Germinal center (tissue), 1 donor: ENCODE measurements around the gene DVL2.

Experiments
- DNase-seq: peaks from one replicate; pipeline ENCODE4 v3.0.0; 2012; ENCODE audit warnings: mixed read lengths, low spot score

DVL2 gene

DNA sequence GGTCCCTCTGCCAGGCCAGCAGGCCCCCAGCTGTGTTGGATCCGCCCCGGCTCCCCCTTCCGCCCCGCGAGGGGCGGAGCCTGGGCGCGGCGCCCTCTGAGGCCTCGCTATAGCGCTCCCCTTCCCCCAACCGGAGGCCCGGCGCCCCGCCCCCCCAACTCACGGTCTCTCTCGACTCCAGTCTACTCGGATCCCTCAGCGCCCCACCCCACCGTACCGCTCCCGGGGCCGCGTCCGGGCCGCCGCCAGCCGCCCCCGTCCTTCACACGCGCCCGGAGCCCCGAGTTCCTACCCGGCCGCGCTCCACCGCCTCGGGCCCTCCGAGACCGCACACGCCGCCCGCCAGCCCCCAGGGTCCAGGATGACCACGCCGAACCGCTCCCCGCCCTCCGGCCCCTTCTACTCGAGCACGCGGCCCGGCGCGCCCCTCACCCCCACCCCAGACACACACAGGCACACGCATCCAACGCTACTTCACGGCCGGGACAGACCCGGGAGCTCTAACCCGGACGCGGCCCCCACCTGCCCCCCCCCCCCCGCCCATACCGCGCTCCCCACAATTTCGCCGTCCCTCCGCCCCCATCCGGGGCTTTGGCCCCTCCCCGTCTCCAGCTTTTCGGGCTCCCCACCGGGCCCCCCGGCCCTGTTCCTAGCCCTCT, 3.6 kb upstream of the DVL2 start:
- peak; percentile 87 for DNase-seq

DNA sequence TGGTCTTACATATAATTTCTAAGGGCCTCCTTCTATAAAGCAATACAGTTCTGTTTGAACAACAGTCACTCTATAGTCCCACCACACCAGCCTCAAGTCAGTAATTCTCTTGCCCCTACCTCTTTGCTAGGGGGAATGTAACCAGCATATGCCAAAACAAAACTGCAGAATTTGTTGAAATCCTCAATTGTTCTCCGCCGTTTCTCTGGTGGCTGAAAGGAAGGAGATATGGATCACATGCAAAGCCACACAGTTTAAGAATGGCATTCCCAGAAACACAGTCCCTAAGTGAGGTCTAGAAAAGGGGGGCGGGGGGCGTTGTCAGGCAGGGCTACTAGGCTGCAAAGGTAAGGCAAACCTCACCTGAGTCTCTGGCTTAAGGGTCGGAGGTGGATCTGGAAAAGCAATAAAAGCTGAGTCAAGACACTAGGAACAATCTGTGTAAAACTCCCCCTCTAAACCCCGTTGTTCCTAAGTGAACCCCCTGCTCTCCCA, 3.0 kb upstream of the DVL2 start:
- DNase-seq: no peak

DNA sequence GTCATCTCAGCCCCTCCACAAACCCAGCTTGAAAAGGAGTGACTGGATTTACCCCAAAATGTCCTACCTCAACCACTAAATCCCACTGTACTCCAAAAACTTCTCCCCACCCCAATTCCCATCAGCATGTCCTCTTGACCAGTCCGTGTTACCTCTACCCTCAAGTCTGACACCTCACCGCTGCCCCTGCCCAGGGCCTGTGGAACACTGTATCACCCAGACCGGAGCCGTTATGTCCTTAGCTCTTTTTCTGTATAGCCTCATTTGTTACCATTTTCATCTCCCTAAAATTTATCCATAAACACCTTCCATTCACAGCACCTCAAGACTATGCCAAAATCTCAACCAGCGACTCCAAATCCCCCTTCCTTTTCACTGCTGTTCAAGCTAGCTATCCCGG, 2.5 kb upstream of the DVL2 start:
- DNase-seq: no peak

DNA sequence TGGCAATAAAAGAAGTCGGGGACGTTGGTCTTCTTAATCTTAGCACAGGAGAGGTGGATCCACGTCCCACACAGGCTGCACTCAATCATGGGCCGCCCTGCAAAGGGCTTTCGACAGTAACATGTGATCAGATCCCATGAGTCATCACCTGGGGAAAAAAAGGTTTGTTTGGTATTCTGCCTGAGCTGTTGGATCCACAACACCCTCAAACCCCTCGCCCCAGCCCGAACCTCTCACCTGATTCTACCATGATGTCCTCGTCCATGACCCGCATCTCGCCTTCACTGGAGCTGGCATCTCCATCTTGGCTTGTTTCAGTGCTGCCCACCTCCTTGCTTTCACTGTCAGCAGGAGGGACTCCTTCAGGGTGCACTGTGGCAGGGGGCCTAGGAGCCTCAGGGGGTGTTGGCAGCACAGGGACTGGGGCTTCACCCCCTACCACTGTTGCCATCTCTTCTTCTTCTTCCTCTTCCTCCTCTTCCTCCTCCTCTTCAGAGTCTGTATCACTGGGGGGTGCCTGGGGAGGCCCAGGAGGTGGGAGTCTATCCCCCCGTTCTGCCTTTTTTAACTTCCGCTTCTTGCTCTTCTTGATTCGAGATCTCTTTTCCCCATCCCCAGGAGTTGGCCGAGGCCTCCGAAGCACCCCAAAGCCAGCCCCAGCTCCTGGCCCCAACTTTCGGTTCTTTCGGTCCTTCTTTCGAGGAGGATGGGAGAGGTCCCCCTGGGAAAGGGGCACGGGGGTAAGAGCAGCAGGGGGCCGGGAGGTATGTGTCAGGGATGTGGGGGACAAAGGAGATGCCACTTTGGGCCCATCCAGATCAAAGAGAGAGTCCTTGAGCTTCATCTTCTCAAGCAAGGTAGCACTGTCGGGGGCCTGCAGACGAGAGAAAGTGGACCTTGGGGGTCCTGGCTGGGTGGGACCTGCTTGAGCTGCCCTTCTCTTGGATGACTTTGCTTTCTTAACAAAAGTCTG, 1.7 kb upstream of the DVL2 start:
- DNase-seq: no peak

DNA sequence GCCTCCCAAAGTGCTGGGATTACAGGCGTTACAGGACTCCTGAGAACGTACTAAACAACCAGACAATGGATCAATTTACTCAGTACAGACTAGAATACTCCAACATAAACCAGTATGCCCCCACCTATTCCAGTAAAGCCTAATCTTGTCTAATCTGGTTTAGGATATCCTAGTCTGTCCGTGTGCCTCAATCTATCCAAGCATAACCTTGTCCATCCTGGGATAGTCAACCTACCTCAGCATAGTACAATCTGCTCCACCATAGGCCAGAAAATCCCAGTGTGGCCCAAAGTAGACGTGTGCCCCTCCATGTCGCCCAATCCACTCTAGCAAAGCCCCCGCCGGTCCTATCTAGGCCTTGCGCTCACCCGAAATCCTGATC, 625 bp downstream of the DVL2 start:
- DNase-seq: no peak

DNA sequence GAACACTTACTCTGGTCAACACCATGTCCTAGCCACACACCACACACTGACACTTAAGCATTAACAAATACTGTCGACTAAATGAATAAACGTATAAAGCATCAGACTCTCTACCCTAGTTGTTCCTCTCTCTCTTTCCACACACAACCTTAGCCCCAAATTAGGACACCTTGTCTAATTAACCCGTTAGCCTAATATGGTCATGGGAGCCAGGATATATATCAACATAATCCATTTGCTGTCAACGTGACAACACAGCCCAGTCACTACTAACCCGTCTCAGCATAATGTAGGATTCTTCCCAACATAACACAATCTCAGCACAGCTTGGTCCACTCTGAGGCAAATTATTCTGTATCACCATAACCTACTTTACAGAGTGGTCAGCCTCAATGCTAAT, 2.2 kb downstream of the DVL2 start:
- no peak for DNase-seq

DNA sequence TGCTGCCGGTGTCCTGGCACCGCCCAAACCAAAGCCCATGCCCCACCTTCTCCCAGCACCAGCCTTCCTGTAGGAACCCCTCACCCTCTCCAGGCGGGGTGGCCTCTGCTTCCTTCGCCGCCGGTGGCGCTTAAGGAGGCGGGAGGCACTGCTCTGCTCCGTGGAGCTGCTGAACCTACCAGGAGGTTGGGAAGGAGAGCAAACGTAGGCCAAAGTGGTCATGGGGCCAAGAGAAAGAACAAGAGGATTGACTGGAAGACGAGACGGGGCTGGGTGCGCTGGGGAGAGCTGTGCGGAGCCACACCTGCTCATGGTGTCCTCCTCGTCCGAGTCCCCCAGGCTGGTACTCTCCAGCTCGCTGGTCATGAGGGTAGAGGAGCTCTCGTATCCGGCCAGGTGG, 4.8 kb downstream of the DVL2 start:
- no peak for DNase-seq

DNA sequence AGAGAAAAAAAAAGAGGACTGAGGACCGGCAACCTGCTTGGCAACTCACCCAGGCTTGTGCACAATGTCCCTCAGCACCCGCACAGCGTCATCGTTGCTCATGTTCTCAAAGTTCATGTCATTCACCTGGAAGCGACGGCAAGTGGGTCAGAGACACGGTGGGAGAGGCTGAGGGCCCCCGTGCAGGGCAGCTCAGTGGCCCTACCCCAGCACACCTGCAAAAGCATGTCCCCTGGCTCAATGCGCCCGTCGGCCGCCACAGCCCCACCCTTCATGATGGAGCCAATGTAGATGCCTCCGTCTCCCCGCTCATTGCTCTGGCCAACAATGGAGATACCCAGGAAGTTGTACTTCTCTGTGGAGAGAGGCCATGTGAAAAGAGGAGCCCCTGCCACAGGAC, 5.4 kb downstream of the DVL2 start:
- no peak for DNase-seq

DNA sequence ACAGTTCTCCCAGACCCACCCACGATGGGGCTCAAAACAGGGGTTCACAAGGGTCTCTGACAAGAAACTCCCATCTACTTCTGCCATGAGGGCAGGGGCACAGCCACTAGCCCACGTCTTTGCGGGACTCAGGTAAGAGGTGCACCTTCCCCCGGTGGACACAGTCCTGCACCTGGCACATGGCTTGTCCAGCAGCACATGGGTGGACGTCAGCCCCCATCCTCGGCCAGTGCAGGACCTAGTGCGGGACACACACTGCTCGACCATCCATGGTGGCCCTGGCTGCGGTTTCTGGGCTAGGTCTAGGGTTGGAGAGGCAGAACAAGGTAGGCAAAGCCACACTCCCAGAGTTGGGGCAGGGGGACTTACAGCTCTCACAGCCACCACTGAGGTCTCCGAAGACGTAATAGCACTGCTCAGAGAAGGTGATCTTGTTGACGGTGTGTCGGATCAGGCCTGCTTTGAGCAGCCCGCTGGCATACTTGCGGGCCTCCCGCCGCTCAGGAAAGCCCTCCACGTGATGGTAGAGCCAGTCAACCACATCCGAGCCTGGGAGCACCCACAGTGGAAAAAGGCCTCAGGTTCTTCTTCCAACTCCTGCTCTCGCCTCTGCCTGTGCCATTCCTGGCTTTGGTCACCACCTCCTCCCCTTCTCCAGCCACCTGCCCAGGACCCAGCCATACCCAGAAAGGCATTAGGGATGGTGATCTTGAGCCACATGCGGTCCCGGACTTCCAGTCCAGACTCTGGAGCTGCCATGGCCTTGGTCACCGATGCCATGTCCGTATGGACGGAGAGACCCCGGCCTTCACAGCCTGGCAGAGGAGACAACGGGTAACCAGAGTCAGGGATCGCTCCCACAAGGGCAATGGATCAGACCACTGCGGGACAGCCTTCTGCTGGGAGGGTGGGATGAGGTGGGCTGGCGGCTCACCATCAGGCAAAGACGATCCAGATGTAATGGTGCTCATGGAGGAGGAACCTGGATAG, 7.3 kb downstream of the DVL2 start:
- DNase-seq: no peak

DNA sequence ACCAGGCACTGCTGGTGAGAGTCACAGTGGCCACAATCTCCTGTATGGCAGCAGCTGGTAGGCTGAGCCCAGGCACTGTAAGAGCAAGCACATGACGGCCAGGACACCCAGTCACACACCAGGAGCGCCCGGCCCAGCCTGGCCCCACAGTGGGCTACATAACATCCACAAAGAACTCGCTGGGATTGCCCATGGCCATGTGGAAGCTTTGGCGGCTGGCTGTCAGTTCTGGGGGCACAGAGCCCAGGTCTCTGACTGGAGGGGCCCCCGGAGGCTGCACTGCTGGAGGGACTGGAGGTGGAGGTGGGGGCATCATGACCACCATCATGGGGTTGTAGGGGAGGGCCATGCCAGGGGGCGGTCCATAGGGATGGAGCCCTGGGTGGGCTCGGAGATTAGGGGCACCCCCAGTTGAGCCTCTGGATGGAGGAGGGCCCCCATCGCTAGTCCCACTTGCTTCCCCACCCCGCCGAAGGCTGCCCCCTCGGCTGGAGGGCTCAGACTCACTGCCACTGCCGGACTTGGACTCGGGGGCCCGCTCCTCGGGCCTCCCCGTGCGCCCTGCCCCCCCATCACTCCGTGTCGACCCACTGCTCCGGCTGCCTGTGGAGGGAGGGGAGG, 8.5 kb downstream of the DVL2 start:
- DNase-seq: no peak

DNA sequence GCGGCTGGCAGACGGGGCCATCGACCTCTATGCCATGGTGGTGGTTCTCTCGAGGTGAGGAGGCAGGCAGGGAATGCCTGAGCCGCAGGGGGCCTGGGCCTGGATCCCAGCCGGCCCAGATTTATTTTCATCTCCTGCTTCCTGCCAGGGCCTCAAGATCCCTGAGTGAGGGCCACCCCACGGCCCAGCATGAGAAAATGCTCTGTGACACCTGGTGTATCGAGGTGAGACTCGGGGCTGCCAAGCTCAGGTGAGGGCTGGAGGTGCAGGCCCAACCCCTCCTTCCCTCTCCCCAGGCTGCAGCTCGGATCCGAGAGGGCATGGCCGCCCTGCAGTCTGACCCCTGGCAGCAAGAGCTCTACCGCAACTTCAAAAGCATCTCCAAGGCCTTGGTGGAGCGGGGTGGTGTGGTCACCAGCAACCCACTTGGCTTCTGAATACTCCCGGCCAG, 9.6 kb downstream of the DVL2 start:
- DNase-seq: no peak

DNA sequence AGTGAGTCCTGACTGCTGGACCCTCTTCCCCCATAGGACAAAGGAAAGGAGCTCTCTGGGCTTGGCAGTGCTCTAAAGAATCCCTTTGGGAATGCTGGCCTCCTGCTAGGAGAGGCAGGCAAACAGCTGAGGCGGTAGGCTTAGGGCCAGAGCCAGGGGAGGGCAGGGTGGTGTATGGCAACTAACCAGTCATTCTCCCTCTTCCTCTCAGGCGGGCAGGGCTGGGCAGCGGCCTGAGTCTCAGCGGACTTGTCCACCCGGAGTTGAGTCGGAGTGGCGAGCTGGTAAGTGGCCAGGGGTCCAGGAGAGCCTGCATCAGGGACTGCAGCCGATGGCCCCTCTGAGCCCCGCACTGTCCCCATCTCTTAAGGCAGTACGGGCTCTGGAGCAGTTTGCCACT, 10.2 kb downstream of the DVL2 start:
- no peak for DNase-seq

DNA sequence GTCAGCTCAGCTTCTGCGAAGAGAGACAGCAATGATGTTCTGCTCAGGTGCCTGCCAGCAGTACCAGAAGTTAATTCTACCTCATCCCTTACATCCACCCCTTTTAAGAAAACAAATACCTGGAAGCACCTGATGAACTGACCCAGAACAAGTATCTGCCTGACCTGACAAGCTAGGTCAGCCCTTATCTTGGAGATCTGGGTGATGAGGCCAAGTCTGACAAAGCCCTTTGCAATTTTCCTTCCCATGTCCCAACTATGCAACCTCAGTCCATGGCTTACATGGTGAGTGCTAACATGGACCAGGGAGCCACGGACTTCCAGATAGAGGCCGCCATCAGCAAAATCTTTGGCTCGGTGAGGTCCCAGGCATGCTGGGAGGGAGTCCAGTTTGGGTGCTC, 10.9 kb downstream of the DVL2 start:
- no peak for DNase-seq

DNA sequence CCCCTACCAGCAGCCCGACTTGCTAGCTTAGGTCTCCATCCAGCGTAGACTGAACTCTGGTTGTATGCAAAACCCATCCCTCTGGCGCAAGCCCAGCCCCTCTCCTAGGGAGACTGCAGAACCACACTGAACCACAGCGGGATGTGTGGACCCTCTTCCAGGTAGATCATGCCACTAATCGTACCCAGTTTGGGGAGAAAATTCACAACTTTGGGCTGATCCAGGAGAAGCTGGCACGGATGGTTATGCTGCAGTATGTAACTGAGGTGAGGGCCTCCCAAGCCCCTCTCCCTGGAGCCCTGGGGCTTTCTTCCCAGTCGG, 11.4 kb downstream of the DVL2 start:
- DNase-seq: no peak

DNA sequence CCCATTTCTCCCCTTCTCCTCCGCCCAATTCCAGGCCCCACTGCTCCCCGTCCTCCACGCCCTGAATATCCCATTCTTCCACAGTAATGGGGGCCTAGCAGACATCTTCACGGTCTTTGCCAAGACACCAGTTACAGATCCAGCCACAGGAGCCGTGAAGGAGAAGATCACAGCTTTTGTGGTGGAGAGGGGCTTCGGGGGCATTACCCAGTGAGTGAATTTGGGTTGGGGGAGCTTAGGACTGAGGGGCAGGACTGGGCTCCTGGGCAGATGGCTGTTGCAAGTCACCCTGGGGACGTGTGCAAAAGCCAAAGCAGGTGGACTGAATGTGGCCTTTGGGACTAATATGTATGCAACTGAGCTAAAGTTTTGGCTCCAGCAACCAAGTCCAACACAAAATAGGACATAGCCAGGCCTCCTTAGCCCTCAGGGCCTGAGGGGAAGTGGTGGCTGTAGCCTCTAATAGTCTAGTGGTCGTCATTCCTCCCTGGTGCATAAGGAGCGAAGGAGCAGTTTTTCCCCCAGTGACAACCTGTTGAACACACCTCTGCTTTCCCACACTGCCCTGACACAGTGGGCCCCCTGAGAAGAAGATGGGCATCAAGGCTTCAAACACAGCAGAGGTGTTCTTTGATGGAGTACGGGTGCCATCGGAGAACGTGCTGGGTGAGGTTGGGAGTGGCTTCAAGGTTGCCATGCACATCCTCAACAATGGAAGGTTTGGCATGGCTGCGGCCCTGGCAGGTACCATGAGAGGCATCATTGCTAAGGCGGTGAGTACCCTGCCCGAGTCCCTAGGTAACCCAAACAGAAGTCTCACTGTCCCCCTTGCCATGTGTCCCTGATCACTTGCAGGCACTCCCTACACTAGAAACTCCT, 12.0 kb downstream of the DVL2 start:
- no peak for DNase-seq

DNA sequence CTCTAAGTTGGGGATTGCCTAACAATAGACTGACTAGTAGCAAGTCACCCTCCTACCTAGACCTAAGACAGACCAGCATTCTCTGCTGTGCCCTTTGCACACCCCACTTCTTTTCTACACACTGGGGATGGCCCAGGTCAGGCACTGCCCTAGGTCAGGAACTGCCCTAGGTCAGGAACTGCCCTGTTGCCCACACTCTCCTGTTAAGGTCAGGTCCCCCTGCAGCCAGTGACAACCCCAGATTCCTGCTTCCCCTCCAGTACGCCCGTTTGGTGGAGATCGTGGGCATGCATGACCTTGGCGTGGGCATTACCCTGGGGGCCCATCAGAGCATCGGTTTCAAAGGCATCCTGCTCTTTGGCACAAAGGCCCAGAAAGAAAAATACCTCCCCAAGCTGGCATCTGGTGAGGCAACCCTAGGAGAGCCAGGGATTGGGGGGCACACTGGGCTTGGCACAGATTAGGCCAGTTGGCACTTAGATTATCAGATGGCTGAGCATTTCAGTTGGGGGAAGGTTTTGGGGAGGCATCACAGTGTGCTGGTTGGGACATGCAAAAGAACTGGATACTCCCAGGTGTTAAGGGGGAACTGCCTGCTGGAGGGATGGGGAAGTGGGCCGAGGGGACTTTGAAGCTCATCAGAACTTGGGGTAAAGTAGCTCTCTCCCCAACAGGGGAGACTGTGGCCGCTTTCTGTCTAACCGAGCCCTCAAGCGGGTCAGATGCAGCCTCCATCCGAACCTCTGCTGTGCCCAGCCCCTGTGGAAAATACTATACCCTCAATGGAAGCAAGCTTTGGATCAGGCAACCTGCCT, 12.8 kb downstream of the DVL2 start:
- no peak for DNase-seq

DNA sequence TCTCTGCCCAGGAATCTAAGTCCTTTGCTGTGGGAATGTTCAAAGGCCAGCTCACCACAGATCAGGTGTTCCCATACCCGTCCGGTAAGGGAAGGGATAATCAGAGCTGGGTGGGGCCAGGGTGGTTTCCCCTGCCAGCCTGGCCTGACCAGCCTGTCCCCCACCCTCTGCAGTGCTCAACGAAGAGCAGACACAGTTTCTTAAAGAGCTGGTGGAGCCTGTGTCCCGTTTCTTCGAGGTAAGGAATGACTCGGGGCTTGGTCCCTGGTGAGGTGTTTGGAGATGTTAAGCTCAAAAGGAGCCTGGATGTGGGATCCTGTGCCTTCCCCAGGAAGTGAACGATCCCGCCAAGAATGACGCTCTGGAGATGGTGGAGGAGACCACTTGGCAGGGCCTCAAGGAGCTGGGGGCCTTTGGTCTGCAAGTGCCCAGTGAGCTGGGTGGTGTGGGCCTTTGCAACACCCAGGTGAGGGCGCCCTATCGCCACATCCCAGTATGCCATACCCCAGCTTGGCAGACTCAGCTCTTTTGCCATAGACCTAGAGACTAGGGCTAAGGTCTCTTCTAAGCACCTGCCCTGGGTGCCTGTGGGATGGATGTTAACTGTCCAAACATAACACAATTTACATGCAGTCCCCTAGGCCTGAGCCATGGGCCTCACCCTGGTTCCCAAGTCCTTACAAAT, 13.6 kb downstream of the DVL2 start:
- peak; percentile 65 for DNase-seq

DNA sequence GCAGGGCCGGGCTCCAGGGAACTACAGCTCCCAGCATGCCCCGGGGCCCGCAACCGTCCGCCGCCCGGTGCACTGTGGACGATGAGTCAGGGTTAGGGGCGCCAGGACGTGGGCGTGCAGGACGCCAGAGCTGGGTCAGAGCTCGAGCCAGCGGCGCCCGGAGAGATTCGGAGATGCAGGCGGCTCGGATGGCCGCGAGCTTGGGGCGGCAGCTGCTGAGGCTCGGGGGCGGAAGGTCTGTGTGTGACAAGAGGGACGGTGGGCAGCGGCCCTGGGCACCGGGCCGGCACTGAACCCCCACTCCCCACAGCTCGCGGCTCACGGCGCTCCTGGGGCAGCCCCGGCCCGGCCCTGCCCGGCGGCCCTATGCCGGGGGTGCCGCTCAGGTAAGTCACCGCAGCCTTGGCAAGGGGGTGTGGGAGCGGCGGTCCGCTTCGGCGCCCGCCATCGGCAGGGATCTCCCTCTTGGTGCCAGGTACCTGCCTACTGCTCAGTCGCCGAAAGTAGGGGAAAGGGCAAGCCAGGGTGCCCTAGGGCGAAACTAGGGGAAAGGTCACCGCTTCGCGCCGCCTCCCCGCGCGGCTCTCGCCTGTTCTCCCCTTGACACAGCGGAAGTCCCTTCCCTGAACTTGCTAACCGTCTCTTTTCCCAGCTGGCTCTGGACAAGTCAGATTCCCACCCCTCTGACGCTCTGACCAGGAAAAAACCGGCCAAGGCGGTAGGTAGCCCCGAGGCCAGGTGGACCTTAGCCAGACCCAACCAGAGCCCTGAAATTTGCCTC, 14.3 kb downstream of the DVL2 start, which contains the start of the genes ACADVL and DLG4:
ACADVL (plus strand) TSS at position 127 of the 781 bp plus-strand sequence; CDS start at position 174, 47 bp downstream.
DLG4 (minus strand) TSS at position 25 of the 781 bp plus-strand sequence.
- DNase-seq: peak; percentile 73
